Non-pigmented ciliary epithelial cell (primary cell): ENCODE data around the gene GREB1.

ENCODE experiments used
- DNase-seq: peaks from one replicate; pipeline ENCODE4 v3.0.0-alpha.2; 2010; ENCODE audit warnings: low read depth

Gene GREB1

DNA sequence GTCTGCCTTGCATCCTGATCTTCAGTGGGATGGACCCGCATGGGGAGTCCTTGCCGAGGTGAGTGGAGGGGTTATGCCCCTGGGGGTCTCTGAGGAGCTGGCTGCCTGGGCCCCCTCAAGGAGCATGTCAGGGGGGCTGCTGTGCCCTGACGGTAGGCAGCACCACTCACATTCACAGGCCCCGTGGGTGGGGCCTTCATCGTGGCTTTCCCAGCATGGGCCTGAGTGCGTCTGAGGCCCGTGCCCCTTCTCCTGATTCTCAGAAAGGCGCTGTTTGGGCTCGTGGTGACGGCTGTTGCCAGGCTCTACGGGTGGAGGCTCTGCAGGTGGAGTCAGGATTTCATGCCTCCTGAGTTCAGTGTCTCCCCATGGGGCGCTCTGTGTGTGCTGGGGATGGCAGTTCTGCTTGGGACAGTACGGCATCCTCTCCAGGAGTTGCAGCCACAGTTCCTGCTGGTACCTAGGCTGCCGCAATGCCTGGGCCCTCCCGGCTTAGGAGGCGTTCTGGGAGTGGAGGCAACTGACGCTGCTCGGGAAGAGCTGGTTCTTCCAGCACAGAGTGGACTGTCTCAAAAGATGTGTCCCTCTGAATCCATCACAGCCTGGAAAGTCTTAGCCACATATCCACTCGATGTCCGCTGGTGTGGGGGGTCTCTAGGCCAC lies 78.8 kb downstream of the GREB1 start:
- no peak for DNase-seq

- no peak for DNase-seq
These were observed 79.5 kb downstream of the GREB1 start for GRCh38 chr2:11613297-11613696.

GRCh38 chr2:11615209-11615608 lies 81.4 kb downstream of the GREB1 start:
- DNase-seq = no peak

DNA sequence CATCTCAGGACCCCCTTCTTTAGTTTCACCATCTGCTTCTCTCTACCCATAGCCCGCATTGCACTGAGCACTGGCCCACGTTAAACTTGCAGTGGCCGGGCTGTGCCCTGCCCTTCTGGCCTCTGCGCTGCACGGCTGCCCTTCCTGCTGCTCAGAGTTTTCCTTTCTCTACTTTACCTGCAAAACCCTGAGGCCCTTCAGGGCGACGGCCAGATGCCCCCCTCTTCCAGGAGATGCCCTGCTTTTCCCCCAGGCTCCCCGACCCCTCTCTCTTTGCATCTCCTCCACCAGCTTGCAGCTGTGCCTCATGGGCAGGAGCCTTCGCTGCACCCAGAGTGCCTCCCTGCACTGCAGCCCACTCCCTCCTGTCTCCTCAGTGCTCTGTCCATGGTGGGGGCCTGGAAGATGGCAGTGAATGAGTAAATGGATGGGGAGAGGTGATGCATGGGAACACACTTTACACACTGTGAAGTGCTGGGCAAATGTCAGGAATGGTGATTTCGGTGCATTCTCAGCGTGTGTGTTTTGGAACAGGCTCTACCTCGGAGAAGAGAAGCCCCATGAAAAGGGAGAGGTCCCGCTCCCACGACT lies 82.3 kb downstream of the GREB1 start:
- DNase-seq = no peak

DNA sequence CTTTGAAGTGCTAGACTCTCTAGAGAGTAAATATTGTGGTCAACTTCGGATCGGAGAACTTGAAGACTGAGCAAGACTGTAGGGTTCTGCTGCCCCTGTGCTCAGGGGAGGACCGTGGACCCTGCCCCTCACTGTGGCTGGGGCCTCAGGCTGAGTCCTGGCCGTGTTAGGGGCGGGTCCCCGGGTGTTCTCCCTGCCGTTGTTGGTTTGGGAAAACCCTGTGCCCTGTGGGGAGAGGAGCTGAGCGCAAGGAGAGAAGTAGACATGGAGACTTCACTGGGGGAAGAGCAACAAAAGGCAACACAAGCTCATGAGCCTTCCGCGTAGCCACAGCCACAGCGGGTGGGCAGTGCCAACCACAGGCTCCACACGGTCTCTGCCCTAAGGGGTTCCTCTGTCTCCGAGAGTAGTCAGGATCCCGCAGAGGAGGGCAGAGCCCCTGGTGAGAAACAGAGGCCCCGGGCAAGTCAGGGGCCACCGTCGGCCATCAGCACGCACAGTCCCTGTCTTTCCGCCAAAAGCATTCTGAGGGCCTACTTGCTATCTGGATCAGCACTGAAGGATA lies 83.1 kb downstream of the GREB1 start:
- no peak for DNase-seq

DNA sequence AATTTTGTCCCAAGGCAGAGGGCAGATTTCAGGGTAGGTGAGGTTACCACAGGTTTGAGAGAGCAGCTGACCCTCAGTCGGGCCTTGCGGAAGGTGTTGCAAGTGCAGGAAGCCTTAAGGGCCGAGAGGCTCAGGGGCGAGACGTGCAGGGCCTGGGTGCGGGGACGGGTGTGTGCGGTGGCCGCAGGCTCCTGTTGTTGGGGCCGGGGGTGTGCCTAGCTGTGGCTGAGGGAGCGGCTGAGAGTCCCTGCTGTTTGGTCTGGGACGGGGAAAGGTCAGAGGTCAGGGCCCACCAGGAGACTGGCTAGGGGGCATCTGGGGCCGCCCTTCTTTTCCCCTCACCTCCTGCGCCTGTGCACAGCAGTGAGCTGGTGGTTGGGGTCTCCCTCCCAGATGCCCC lies 83.7 kb downstream of the GREB1 start:
- no peak for DNase-seq

DNA sequence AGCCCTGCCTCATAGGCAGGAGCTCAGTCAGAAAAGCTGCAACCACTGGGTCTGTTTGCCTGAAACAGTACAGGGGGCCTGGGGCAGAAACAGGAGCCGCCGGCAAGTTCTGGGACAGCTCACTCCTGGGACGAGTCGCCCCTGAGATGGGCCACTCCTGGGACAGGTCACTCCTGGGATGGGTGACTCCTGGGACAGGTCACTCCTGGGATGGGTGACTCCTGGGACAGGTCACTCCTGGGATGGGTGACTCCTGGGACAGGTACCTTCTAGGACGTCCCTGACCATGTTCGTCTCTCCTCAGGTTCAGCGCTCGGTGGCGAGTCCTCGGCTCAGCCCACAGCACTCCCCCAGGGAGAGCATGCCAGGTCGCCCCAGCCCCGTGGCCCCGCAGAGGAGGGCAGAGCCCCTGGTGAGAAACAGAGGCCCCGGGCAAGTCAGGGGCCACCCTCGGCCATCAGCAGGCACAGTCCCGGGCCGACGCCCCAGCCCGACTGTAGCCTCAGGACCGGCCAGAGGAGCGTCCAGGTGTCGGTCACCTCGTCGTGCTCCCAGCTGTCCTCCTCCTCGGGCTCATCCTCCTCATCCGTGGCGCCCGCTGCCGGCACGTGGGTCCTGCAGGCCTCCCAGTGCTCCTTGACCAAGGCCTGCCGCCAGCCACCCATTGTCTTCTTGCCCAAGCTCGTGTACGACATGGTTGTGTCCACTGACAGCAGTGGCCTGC lies 84.3 kb downstream of the GREB1 start:
- no peak for DNase-seq

- no peak for DNase-seq
These were observed 84.8 kb downstream of the GREB1 start for GRCh38 chr2:11618708-11619062.

DNA sequence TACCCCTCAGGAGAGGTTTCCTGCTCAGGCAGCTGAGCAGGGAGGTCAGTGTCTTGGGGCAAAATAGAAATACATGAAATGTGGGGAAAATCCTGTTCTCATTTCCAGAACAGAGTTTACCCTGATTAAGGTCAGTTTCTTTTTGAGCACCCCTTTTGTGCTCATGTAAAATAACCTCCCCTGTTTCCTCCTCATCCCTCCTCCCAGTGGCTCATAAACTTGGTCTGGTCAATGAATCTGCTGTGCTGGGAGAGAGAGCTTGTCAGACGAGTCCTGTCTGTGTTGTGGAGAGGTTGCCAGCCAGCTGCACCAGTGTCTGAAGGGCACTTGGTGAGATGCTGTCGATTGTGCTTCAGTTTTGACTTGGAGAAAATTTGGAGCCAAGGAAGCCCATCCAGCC lies 87.6 kb downstream of the GREB1 start:
- no peak for DNase-seq

DNA sequence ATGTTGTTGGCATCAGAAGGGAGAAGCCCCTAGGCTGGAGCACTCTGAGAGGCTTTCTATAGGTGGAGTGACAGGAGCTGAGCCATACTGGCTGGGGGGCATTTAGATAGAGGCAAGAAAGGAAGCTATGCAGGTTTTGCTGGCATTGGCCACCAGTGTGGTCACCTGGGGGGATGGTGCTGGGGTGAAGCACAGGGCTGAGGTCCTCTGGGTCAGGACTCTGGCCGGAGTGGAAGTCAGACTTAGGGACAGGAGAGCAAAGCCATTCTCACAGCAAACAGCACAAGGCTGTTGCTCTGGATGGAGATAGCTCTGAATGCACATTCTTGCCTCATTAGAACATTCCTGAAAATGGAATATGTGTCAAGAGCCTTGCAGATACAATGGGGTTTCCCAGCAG lies 88.8 kb downstream of the GREB1 start:
- no peak for DNase-seq

DNA sequence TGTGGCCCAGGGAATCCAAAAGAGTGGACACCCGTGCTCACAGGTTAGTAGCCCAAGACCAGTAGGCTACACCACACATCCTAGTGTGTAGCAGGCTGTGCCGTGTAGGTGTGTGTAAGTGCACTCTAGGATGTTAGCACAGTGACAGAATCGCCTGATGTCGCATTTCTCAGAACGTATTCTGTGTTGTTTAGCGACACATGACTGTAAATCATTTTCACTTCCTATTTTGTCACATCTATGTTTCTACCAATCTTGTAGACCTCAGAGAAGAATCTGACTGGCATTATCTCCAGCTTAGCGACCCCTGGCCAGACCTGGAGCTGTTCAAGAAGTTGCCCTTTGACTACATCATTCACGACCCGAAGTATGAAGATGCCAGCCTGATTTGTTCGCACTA lies 91.0 kb downstream of the GREB1 start:
- no peak for DNase-seq

DNA sequence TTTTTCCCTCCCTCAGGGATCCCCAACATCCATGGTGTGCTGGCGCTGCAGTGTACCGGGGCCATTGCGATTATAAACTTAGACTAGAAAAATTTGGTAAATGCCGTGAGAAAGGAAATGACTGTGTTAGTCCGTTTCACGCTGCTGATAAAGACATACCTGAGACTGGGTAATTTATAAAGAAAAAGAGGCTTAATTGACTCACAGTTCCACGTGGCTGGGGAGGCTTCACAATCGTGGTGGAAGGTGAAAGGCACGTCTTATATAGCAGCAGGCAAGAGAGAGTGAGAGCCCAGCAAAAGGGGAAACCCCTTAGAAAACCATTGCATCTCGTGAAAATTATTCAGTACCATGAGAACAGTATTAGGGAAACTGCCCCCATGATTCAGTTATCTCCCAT lies 91.8 kb downstream of the GREB1 start:
- no peak for DNase-seq

DNA sequence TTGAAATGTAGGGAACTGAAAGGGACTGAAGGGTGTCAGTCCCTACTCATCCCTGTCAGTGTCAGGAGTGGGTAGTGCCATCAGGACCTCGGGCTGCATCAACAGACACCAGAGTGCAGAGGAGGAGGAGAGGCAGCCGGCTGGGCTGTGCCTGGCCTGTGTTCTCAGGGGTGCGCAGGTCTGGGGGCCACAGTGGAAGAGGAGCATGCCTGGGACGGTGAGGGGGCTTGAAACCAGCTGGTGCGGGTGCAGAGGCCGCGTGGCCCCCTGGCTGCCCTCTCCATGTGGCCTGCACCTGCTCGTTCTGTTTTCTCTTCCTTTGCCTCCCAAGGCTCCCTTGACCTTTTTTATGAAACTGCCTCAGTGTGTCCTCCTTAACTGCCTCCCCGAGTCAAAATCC lies 94.8 kb downstream of the GREB1 start:
- DNase-seq = no peak

DNA sequence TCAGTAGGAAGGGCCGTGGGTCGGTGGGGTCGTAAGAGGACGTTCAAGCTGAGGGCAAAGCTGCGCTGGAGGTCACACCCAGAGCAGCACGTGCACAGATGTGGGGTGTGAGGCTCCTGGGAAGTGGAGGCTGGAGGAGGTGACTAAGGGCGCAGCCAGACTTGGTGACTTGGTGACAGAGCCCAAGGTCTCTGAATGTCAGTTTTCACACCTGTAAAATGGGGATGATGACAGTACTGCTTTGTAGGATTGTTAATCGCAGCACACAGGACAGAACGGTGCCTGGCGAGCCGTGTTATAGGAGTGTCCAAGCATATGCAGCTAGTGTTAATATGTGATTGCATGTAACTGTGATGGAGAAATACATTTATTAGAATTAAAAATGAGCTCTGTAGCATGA lies 95.4 kb downstream of the GREB1 start:
- no peak for DNase-seq

DNA sequence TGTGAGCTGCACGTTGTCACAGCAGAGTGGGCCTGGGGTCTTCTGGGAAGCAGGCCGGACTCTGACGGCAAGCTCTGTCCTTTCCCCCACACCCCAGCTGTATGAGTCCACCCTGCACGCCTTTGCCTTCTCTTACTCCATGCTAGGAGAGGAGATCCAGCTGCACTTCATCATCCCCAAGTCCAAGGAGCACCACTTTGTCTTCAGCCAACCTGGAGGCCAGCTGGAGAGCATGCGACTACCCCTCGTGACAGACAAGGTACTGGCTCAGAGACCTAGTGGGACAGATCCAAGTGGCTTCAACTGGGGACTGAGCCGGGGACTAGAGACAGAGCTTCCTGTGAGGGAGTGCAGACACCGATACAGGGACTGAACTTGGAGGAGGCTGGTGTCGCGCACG lies 96.0 kb downstream of the GREB1 start:
- no peak for DNase-seq

- DNase-seq = no peak
These were observed 97.0 kb downstream of the GREB1 start for GRCh38 chr2:11630855-11631254.

- DNase-seq = no peak
These were observed 97.6 kb downstream of the GREB1 start for GRCh38 chr2:11631462-11631861.

DNA sequence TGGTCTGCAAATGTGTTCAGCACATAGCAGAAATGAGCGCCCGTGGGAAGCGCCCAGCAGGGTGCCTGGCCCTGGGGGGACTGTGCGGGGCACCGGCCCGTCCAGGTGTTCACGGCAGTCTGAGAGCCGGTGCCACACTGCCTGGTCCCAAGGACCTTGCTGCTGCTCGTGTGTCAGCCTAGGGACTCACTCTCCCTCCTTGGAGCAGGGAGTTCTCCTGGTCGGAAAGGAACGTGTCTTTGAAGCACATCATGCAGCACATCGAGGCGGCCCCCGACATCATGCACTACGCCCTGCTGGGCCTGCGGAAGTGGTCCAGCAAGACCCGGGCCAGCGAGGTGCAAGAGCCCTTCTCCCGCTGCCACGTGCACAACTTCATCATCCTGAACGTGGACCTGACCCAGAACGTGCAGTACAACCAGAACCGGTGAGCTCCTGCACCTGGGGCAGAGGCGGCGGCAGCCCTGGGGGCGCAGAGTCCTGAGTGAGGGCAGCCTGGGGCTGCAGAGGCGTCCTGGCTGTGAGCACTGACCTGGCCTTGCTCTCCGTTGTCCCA lies 100.2 kb downstream of the GREB1 start:
- DNase-seq = no peak

GRCh38 chr2:11634584-11634983 lies 100.7 kb downstream of the GREB1 start:
- no peak for DNase-seq

- no peak for DNase-seq
These were observed 101.3 kb downstream of the GREB1 start for GRCh38 chr2:11635141-11635540.

- no peak for DNase-seq
These were observed 102.9 kb downstream of the GREB1 start for GRCh38 chr2:11636593-11637295.

DNA sequence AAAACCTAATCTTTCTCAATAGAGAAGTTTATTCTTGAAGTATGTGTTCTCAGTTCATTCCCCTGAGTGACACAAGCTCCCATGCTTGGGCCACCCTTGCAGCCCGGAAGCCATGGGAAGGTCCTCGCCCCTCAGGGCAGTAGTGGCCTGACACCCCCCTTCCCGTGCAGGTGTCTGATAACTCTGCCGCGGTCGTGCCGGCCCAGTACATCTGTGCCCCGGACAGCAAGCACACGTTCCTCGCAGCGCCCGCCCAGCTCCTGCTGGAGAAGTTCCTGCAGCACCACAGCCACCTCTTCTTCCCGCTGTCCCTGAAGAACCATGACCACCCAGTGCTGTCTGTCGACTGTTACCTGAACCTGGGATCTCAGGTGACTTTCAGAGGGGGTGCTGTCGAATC lies 103.7 kb downstream of the GREB1 start:
- no peak for DNase-seq
